SK-N-SH treated with all-trans-retinoic acid at 6 μM for 48 hours (cell line): ENCODE measurements around the gene TNKS2.

ENCODE experiments used
- BACH2 ChIP-seq: fragments of 250-450 bp; sonication (Bioruptor Pico); IDR thresholded peaks from 2 replicates; pipeline ENCODE4 v1.9.0; 2021; ENCODE audit warnings: mild to moderate bottlenecking, borderline replicate concordance
- CREB5 ChIP-seq: fragments of 250-450 bp; sonication (Bioruptor Pico); IDR thresholded peaks from 2 replicates; pipeline ENCODE4 v1.5.1; 2020; ENCODE audit warnings: low read depth, mild to moderate bottlenecking, moderate library complexity
- ISL1 ChIP-seq: fragments of 250-450 bp; sonication (Bioruptor Pico); IDR thresholded peaks from 2 replicates; pipeline ENCODE4 v2.1.2; 2022; ENCODE audit warnings: mild to moderate bottlenecking, moderate library complexity
- PATZ1 ChIP-seq: fragments of 250-450 bp; sonication (Bioruptor Pico); IDR thresholded peaks from 2 replicates; pipeline ENCODE4 v1.8.0; 2020; ENCODE audit warnings: mild to moderate bottlenecking, moderate library complexity, borderline replicate concordance
- PPARA ChIP-seq: fragments of 250-450 bp; sonication (Bioruptor Pico); IDR thresholded peaks from 2 replicates; pipeline ENCODE4 v1.5.0; 2020; ENCODE audit warnings: mild to moderate bottlenecking, borderline replicate concordance
- RARB ChIP-seq: fragments of 250-450 bp; sonication (Bioruptor Pico); IDR thresholded peaks from 2 replicates; pipeline ENCODE4 v1.8.0; 2021; ENCODE audit warnings: mild to moderate bottlenecking, moderate library complexity
- SNAI2 ChIP-seq: fragments of 250-450 bp; sonication (Bioruptor Pico); IDR thresholded peaks from 2 replicates; pipeline ENCODE4 v1.5.0; 2020; ENCODE audit warnings: mild to moderate bottlenecking, moderate library complexity
- TCF4 ChIP-seq: fragments of 250-450 bp; sonication (Bioruptor Pico); IDR thresholded peaks from 2 replicates; pipeline ENCODE4 v1.8.0; 2021; ENCODE audit warnings: mild to moderate bottlenecking, moderate library complexity, borderline replicate concordance
- TSHZ2 ChIP-seq: fragments of 250-450 bp; sonication (Bioruptor Pico); IDR thresholded peaks from 2 replicates; pipeline ENCODE4 v1.5.0; 2020; ENCODE audit warnings: mild to moderate bottlenecking, moderate library complexity
- ZC3H10 ChIP-seq: fragments of 250-450 bp; sonication (Bioruptor Pico); IDR thresholded peaks from 2 replicates; pipeline ENCODE4 v1.5.1; 2021; ENCODE audit warnings: mild to moderate bottlenecking, moderate library complexity
- ZFP3 ChIP-seq: fragments of 250-450 bp; sonication (Bioruptor Pico); IDR thresholded peaks from 2 replicates; pipeline ENCODE4 v1.5.0; 2020; ENCODE audit warnings: mild to moderate bottlenecking, moderate library complexity
- ZFP30 ChIP-seq: fragments of 450-650 bp; formaldehyde crosslinking; IDR thresholded peaks from 2 replicates; pipeline ENCODE4 v1.5.0; 2022; ENCODE audit warnings: mild to moderate bottlenecking, moderate library complexity
- ZNF565 ChIP-seq: fragments of 450-650 bp; formaldehyde crosslinking; conservative IDR thresholded peaks from 2 replicates; pipeline ENCODE4 v1.5.0; 2020; ENCODE audit warnings: low read depth, mild to moderate bottlenecking, moderate library complexity

GRCh38 chr10:91776266-91776665, 22.0 kb upstream of the TNKS2 start:
- TF ChIP-seq SNAI2 (CRISPR knock-in tag) = no peak
- no peak for TF ChIP-seq ZC3H10 (CRISPR knock-in tag)
- TF ChIP-seq ZFP30 = no peak
- TF ChIP-seq CREB5 (CRISPR knock-in tag) = no peak
- TF ChIP-seq TCF4 (CRISPR knock-in tag) = no peak
- TF ChIP-seq BACH2 (CRISPR knock-in tag) = no peak
- no peak for TF ChIP-seq ZNF565
- no peak for TF ChIP-seq ISL1
- TF ChIP-seq ZFP3 = no peak
- no peak for TF ChIP-seq PPARA
- TF ChIP-seq TSHZ2 (CRISPR knock-in tag) = no peak
- no peak for TF ChIP-seq RARB
- no peak for TF ChIP-seq PATZ1 (CRISPR knock-in tag)
